OCI-LY1 (cell line): ENCODE data around the gene SEMA6B.

Experiments used
- H2AFZ ChIP-seq: fragments of 200-600 bp; sonication (generic), shearing (Covaris generic); 2 replicates; pipeline ENCODE4 v1.6.0; 2014; ENCODE audit warnings: antibody characterized with exemption, mild to moderate bottlenecking, low read length
- H3F3A ChIP-seq: fragments of 200-600 bp; sonication (generic), shearing (Covaris generic); 2 replicates; pipeline ENCODE4 v1.6.0; 2014; ENCODE audit warnings: mild to moderate bottlenecking, antibody characterized with exemption, low read length, moderate library complexity; ENCODE audit not compliant: insufficient read depth
- H3K27ac ChIP-seq: fragments of 200-600 bp; sonication (generic); 2 replicates; pipeline ENCODE4 v1.5.1; 2014; ENCODE audit warnings: low read length, mixed run types, mild to moderate bottlenecking, low read depth; ENCODE audit not compliant: poor library complexity, severe bottlenecking
- H3K27me3 ChIP-seq: fragments of 200-600 bp; sonication (generic); 2 replicates; pipeline ENCODE4 v1.6.0; 2014; ENCODE audit warnings: antibody characterized with exemption, mild to moderate bottlenecking, low read length, moderate library complexity; ENCODE audit not compliant: insufficient read depth
- H3K36me3 ChIP-seq: fragments of 200-600 bp; sonication (generic); 2 replicates; pipeline ENCODE4 v1.6.1; 2014; ENCODE audit warnings: mild to moderate bottlenecking, antibody characterized with exemption, low read length, moderate library complexity, mixed read lengths; ENCODE audit not compliant: insufficient read depth
- H3K4me1 ChIP-seq: fragments of 200-600 bp; sonication (generic); 2 replicates; pipeline ENCODE4 v1.5.1; 2014; ENCODE audit warnings: mild to moderate bottlenecking, low read length, moderate library complexity; ENCODE audit not compliant: insufficient read depth, severe bottlenecking
- H3K4me2 ChIP-seq: fragments of 200-600 bp; sonication (generic), shearing (Covaris generic); 2 replicates; pipeline ENCODE4 v1.6.1; 2014; ENCODE audit warnings: low read length
- H3K4me3 ChIP-seq: fragments of 200-600 bp; sonication (generic); 2 replicates; pipeline ENCODE4 v1.5.1; 2014; ENCODE audit warnings: low read length, low read depth, mild to moderate bottlenecking, mixed read lengths; ENCODE audit not compliant: poor library complexity, severe bottlenecking
- H3K79me2 ChIP-seq: fragments of 200-600 bp; shearing (Covaris generic); 2 replicates; pipeline ENCODE4 v1.6.1; 2016; ENCODE audit warnings: mixed run types, low read length, mixed read lengths; ENCODE audit not compliant: insufficient read depth
- H3K9ac ChIP-seq: fragments of 200-600 bp; sonication (generic), shearing (Covaris generic); 2 replicates; pipeline ENCODE4 v1.6.1; 2014; ENCODE audit warnings: mild to moderate bottlenecking, low read length, mixed read lengths
- H3K9me2 ChIP-seq: fragments of 200-600 bp; sonication (generic), shearing (Covaris generic); 2 replicates; pipeline ENCODE4 v1.6.1; 2014; ENCODE audit warnings: low read depth, mild to moderate bottlenecking, low read length, mixed read lengths
- H3K9me3 ChIP-seq: fragments of 200-600 bp; shearing (Covaris generic); 2 replicates; pipeline ENCODE4 v1.6.1; 2014; ENCODE audit warnings: low read length, mixed read lengths
- H4K20me1 ChIP-seq: fragments of 200-600 bp; sonication (generic), shearing (Covaris generic); 2 replicates; pipeline ENCODE4 v1.6.0; 2016; ENCODE audit warnings: mild to moderate bottlenecking, low read length; ENCODE audit not compliant: insufficient read depth
- CTCF ChIP-seq: fragments of 200-600 bp; sonication (generic), shearing (Covaris generic); IDR thresholded peaks from 2 replicates; pipeline ENCODE4 v1.5.1; 2017; ENCODE audit warnings: mild to moderate bottlenecking, antibody characterized with exemption, low read length, moderate library complexity, mixed read lengths
- EZH2 ChIP-seq: fragments of 200-600 bp; sonication (generic), shearing (Covaris generic); IDR thresholded peaks from 2 replicates; pipeline ENCODE4 v1.8.0; 2017; ENCODE audit warnings: borderline replicate concordance, mixed run types, mild to moderate bottlenecking, antibody characterized with exemption, low read length, moderate library complexity, mixed read lengths

Gene SEMA6B

DNA sequence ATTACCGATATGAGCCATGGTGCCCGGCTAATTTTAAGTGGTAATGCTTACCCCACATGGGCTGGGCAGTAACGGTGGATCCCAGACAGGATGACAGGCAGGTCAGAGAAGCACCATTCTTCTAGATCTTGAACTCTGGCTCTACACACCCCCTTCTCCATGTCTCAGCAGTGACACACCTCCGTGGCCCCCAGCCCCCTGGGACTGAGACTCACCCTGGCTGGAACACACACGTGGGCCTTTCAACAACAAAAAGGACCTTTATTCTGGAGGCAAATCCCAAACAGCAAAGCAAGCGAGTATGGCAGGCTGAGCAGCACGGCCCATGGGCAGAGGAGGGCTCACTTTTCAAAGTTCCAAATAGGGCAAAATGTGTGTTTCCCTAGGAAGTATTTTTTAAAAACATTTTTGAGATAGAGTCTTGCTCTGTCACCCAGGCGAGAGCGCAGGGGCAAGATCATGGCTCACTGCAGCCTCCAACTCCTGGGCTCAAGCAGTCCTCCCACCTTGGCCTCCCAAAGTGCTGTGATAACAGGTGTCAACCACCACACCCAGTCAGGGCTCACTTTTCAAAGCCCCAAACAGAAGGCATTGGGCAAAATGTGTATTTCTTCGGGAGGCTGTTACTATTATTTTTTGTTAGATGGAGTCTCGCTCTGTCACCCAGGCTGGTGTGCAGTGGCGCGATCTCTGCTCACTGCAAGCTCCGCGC is 37.0 kb downstream of the SEMA6B start:
- no peaks in the 10 kb centered on the region for H3K27me3 ChIP-seq

GRCh38 chr19:4521888-4522242 is 37.6 kb downstream of the SEMA6B start:
- Histone ChIP-seq H3K4me3 (no peak overlapping the region), H3F3A (no peaks in the 10 kb centered on the region), H3K4me1 (no peaks in the 10 kb centered on the region), H3K4me2 (no peak overlapping the region), H4K20me1 (no peaks in the 10 kb centered on the region), H2AFZ (no peak overlapping the region), H3K27ac (no peak overlapping the region), H3K9ac (no peak overlapping the region), H3K36me3 (no peaks in the 10 kb centered on the region), H3K9me2 (no peaks in the 10 kb centered on the region), H3K9me3 (no peaks in the 10 kb centered on the region), H3K27me3 (no peaks in the 10 kb centered on the region), H3K79me2 (no peaks in the 10 kb centered on the region)
- no peak for TF ChIP-seq CTCF
- TF ChIP-seq EZH2: no peak

More for the DNA sequence above, 37.0 kb downstream of the SEMA6B start:
- TF ChIP-seq CTCF: no peak
- no peak for TF ChIP-seq EZH2
- Histone ChIP-seq H3K9me2 (no peaks in the 10 kb centered on the region), H3K27ac (no peak overlapping the region), H3K4me3 (no peak overlapping the region), H3K9me3 (no peaks in the 10 kb centered on the region), H4K20me1 (no peaks in the 10 kb centered on the region), H3K4me1 (no peaks in the 10 kb centered on the region), H3F3A (no peaks in the 10 kb centered on the region), H3K79me2 (no peaks in the 10 kb centered on the region), H2AFZ (no peak overlapping the region), H3K36me3 (no peaks in the 10 kb centered on the region), H3K4me2 (no peak overlapping the region), H3K9ac (no peak overlapping the region)

DNA sequence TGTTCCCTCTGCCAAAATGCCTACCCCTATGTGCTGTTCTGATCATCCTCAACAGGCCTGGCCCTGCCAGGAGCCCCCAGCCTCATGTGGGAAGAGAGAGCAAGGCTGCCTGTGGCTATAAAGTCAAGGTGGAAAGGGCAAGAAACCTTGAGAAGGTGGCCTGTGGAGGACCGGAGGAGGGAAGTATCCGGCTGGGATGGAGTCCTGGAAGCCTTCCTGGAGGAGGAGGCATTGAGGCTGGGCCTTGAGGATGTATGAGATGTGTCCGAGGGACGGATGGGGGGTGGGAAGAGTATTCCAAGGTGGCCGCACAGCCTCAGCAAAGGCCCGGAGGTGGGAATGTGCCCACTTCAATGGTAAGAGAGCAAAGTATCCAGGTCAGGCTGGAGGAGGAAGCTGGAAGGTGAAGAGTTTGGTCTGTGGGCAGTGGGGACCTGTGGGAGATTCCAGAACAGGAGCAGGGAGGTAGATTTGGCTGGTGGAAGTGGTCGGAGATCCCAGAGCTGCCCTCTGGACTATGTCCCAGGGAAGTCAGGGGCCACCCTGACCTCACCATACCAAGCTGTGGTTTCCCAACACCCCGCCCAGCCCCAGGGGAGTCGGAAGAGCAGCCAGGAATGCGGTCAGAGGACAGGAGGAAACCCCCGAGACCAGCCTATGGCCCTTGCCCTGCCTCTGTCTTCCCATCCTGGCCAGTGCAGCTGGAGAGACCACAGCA is 38.2 kb downstream of the SEMA6B start:
- H3K4me2 ChIP-seq: no peak overlapping the region
- no peaks in the 10 kb centered on the region for H4K20me1 ChIP-seq
- H3K9me3 ChIP-seq: no peaks in the 10 kb centered on the region
- H3K79me2 ChIP-seq: no peaks in the 10 kb centered on the region
- no peak overlapping the region for H2AFZ ChIP-seq
- no peaks in the 10 kb centered on the region for H3K27me3 ChIP-seq
- H3K27ac ChIP-seq: no peak overlapping the region
- H3K9ac ChIP-seq: no peak overlapping the region
- no peaks in the 10 kb centered on the region for H3F3A ChIP-seq
- no peaks in the 10 kb centered on the region for H3K4me1 ChIP-seq
- TF ChIP-seq EZH2: no peak
- no peaks in the 10 kb centered on the region for H3K36me3 ChIP-seq
- no peak overlapping the region for H3K4me3 ChIP-seq
- no peaks in the 10 kb centered on the region for H3K9me2 ChIP-seq
